Fibroblast of the aortic adventitia (primary cell): ENCODE results near the gene LIN37. TPM values are rescaled to one million over a fixed set of nuclear protein-coding genes. Genes with fewer than 3 reads are reported as not detected.

Experiments used
- DNase-seq: peaks from one replicate; pipeline ENCODE4 v3.0.0-alpha.2; 2010; ENCODE audit warnings: low read depth
- H3K4me3 ChIP-seq: 2 replicates; pipeline ENCODE4 v1.5.1; 2011; ENCODE audit warnings: low read depth, mild to moderate bottlenecking, control low read depth, low read length, moderate library complexity
- CTCF ChIP-seq: IDR thresholded peaks from 2 replicates; pipeline ENCODE4 v1.5.1; 2011; ENCODE audit warnings: mild to moderate bottlenecking, low read length, control low read depth, inconsistent platforms; ENCODE audit not compliant: insufficient read depth
- total RNA-seq: library from RNA; depleted of rRNA; stranded (reverse); fragments of >200 nt; gene quantifications from 2 replicates; pipeline ENCODE4 v1.2.3, GENCODE V29; 2012; ENCODE audit warnings: low replicate concordance

Gene LIN37
- total RNA-seq, 1 donor, result 15.3 TPM

GRCh38 chr19:35738021-35738886, 10.1 kb upstream of the LIN37 start:
- no peak for DNase-seq
- H3K4me3 ChIP-seq, result no peak overlapping the region
- no peak for TF ChIP-seq CTCF

- no peak for DNase-seq
- H3K4me3 ChIP-seq, result no peak overlapping the region
- no peak for TF ChIP-seq CTCF
Observed at GRCh38 chr19:35738887-35739229, 9.5 kb upstream of the LIN37 start.

DNA sequence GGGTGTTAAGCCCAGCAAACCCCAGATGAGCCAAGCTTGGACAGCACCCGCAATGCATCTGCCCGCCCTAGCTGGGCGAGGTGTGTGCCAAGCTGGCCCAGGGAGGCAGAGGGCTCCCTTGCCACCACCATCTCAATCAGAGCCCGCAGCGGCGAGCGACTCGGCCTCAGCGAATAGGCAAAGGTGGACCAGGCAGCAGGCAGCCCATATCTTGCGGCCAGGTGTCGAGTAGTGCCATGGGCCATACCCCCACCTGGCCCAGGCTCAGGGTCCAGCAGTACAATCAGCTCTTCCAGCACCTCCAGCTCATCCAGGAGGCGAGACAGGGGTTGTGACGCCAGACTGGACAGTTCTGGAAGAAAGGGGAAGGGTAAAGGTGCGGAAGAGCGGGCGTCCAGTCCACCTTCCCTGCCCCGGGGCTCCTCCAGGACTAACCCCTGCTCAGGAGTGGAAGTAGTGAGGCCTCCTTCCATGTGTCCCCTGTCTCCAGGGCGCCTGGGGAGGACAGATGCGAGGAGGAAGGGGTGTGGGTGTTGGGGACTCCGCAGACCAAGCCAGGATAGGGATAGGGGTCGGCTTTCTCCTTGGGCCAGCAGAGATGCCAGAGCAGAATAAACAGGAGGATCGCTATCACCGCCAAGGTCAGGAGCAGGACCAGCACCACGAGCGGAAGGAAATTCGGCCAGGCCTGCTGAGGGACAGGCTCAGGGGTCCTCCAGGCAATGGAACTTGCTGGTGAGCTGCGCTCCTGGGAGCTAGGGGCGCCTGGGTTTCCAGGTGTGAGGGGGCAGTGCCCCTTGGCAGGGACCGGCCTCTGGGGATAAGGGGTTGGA, 8.9 kb upstream of the LIN37 start:
- TF ChIP-seq CTCF, result no peak
- H3K4me3 ChIP-seq, result peak overlapping the region; percentile 71
- no peak for DNase-seq

- no peak for DNase-seq
- peak overlapping the region; percentile 71 for H3K4me3 ChIP-seq
- TF ChIP-seq CTCF, result no peak
Observed at GRCh38 chr19:35740108-35740422, 8.3 kb upstream of the LIN37 start.

GRCh38 chr19:35740423-35741202, 7.8 kb upstream of the LIN37 start:
- DNase-seq, result peak; percentile 94

More at GRCh38 chr19:35740423-35741202, 7.8 kb upstream of the LIN37 start:
- peak overlapping the region; percentile 71 for H3K4me3 ChIP-seq
- peak; percentile 23 for TF ChIP-seq CTCF
